Measurements from ENCODE around the gene MARCO. TPM values are rescaled to one million over a fixed set of nuclear protein-coding genes. Genes with fewer than 3 reads are reported as not detected.
"Not testable (repeated sequence)": the region's sequence is repeated elsewhere in the genome, so short reads cannot be mapped to it uniquely, and the experiment has no call there.

MARCO gene
- total RNA-seq, 2 experiments from 2014 or later: not detected

DNA sequence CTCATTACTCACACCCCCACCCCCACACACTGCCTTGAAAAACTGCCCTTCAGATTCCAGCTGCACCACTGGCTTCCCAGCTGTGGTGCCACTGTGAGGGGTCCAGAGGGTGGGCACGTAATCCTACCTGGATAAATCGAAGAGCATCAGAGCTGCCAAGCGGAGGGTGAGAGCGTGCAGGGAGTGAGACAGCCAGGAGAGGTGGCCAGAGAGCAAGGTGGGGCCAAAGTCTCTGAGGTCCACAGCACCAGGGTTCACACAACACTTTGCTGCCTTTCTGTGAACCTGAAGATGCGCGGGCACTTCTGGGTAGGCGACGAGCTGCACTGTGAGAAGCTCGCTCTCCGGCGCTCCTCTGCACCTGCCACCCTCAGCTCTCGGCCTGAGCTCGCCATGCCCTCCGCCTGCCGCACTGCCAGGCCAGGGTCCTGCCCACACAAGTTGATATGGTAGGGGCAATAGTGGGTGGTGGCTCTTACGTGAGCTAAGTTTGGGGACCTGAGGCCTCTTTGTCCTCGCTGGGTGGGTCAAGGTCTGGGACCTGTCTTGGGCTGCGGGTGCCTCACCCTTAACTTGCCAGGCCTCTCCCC, 83.9 kb downstream of the MARCO start:
- ChIA-PET CTCF (no interaction called here), POLR2A (no interaction called here)
- ATAC-seq: no peak
- Mint-ChIP-seq H3K9me3 (no peaks in the 10 kb centered on the region), H3K4me3 (no peak overlapping the region), H3K27ac (no peak overlapping the region), H3K4me1 (ENCODE audit: low read depth) (no peaks in the 10 kb centered on the region), H3K27me3 (no peaks in the 10 kb centered on the region), H3K36me3 (ENCODE audit: low read depth) (no peaks in the 10 kb centered on the region)
- no peak for DNase-seq
- intact Hi-C loops (cut with micrococcal nuclease): no loop called here
- TF ChIP-seq, protein P1, sequence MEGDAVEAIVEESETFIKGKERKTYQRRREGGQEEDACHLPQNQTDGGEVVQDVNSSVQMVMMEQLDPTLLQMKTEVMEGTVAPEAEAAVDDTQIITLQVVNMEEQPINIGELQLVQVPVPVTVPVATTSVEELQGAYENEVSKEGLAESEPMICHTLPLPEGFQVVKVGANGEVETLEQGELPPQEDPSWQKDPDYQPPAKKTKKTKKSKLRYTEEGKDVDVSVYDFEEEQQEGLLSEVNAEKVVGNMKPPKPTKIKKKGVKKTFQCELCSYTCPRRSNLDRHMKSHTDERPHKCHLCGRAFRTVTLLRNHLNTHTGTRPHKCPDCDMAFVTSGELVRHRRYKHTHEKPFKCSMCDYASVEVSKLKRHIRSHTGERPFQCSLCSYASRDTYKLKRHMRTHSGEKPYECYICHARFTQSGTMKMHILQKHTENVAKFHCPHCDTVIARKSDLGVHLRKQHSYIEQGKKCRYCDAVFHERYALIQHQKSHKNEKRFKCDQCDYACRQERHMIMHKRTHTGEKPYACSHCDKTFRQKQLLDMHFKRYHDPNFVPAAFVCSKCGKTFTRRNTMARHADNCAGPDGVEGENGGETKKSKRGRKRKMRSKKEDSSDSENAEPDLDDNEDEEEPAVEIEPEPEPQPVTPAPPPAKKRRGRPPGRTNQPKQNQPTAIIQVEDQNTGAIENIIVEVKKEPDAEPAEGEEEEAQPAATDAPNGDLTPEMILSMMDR (IDR thresholded peaks at IDR 0.05): no peak

DNA sequence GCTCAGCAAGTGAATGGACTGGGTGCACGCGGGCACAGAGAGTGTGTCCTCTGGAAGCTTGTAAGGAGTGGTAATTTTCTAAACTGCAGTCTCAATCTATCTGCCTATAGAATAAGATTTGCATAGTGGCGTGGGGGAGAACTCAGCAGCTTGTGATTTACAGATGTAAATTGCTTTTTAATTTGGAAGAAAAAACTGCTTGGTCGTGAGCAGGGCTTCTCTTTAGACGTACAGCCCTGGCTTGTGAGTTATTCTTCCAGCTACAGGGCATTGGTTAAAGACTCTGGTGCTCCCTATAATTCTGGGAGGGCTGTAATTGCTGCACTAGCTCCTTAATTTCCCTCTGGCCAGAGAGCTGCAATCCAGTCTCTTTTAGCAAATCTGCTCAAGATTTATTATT, 84.9 kb downstream of the MARCO start:
- H3K9me3 Mint-ChIP-seq: no peaks in the 10 kb centered on the region
- H3K36me3 Mint-ChIP-seq (ENCODE audit: low read depth): no peaks in the 10 kb centered on the region
- TF ChIP-seq, protein P1 (IDR thresholded peaks at IDR 0.05): no peak
- ChIA-PET CTCF (interaction anchor here (0.9 kb wide), 1 partner anchor 11 kb away, joined by 3 read pairs; no protein-coding TSS in a partner anchor), POLR2A (no interaction called here)
- no peaks in the 10 kb centered on the region for H3K4me1 Mint-ChIP-seq (ENCODE audit: low read depth)
- no peak overlapping the region for H3K27ac Mint-ChIP-seq
- peaks cover 1% of the 10 kb centered on the region for H3K27me3 Mint-ChIP-seq
- intact Hi-C loops (cut with micrococcal nuclease): no loop called here
- no peak overlapping the region for H3K4me3 Mint-ChIP-seq
- ATAC-seq: no peak
- no peak for DNase-seq

DNA sequence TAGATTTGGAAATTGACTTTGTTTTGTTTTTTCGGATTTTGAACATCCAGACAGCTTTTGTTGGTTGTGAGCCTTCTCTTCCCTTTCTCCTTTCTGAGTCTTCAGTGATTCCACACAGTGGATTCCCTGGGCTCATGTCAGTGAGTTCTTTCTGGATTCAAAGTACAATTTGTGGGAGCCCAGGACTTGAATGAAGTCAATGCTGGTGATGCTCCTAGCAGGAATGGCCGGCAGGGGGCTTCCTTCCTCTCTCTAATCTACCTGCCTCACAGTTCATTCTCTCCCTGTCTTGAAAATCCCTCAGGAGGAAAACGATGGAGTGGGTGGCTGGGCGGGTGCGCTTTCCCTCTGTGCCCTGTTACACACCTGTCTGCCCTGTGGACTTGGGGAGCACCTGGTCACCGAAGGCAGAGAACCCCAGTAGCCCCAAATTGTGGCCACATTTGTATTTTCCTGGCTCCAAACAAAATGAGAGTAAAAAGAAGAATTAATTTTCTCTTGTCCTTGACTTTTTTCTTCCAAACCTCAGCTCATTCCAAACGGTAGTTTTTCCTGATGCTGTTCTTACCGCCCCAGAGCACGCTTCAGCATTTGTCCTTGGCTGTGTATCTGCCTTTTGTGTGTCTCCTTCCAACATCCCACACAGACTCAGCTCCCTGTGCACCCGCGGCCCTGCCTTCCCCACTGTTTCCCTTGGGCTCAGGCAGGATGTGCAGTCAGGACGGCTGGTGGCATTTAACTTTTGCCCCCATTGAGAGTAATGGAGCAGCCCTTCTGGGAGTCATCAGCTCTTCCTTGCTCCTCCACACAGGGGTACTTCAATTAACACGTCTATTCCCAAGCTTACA, 86.6 kb downstream of the MARCO start:
- peak; percentile 25 for DNase-seq
- no peak for ATAC-seq
- CTCF ChIA-PET: interaction anchor here (1.3 kb wide), 1 partner anchor 22 kb away, joined by 3 read pairs; no protein-coding TSS in a partner anchor

DNA sequence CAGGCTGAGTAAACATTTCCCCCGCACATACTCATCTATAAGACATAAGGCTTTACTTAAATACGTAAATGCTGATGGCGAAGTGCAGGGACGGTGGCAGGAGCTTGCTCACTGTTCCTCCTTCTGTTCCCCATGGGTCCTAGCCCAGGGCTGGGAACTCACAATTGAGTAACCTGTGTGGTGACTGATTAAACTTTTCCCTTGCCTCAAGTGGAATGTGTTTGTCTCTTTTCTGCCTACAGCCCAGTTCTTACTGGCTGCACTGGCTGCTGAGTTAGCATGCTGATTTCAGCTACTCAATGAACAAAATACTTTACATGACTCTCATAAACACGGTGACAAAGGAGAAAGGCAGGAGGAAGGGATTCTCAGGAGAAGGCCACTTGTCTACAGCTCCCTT, 87.3 kb downstream of the MARCO start:
- DNase-seq: no peak
- no peaks in the 10 kb centered on the region for H3K4me1 Mint-ChIP-seq (ENCODE audit: low read depth)
- TF ChIP-seq, protein P1 (IDR thresholded peaks at IDR 0.05): no peak

More for the DNA sequence above, 86.6 kb downstream of the MARCO start:
- Mint-ChIP-seq H3K4me3 (no peak overlapping the region), H3K36me3 (ENCODE audit: low read depth) (no peaks in the 10 kb centered on the region), H3K4me1 (ENCODE audit: low read depth) (no peaks in the 10 kb centered on the region), H3K27ac (no peak overlapping the region), H3K27me3 (peaks cover 1% of the 10 kb centered on the region), H3K9me3 (peaks cover 2% of the 10 kb centered on the region)
- POLR2A ChIA-PET: no interaction called here
- intact Hi-C loops (cut with micrococcal nuclease): no loop called here
- TF ChIP-seq, protein P1 (IDR thresholded peaks at IDR 0.05): no peak

DNA sequence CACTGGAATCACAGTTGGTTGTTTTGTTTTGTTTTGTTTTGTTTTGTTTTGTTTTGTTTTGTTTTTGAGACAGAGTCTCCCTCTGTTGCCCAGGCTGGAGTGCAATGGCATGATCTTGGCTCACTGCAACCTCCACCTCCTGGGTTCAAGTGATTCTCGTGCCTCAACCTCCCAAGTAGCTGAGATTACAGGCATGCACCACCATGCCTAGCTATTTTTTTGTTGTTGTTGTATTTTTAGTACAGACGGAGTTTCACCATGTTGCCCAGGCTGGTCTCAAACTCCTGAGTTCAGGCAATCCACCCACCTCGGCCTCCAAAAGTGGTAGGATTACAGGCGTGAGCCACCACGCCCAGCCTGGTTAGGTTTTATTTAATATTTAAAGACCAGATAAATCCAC, 95.9 kb downstream of the MARCO start:
- H3K9me3 Mint-ChIP-seq; H3K4me1 Mint-ChIP-seq (ENCODE audit: low read depth); H3K27ac Mint-ChIP-seq; intact Hi-C loops (cut with micrococcal nuclease); ATAC-seq; CTCF ChIA-PET; H3K36me3 Mint-ChIP-seq (ENCODE audit: low read depth); DNase-seq; H3K4me3 Mint-ChIP-seq; H3K27me3 Mint-ChIP-seq; POLR2A ChIA-PET: not testable (repeated sequence)

More for the DNA sequence above, 87.3 kb downstream of the MARCO start:
- intact Hi-C loops (cut with micrococcal nuclease): no loop called here
- ChIA-PET CTCF (interaction anchor here (0.6 to 1.3 kb wide), 2 partner anchors 21 to 148 kb away, joined by 3 read pairs; no protein-coding TSS in a partner anchor), POLR2A (no interaction called here)
- Mint-ChIP-seq H3K27me3 (peaks cover 1% of the 10 kb centered on the region), H3K9me3 (peaks cover 2% of the 10 kb centered on the region), H3K36me3 (ENCODE audit: low read depth) (no peaks in the 10 kb centered on the region), H3K4me3 (no peak overlapping the region), H3K27ac (no peak overlapping the region)
- no peak for ATAC-seq

All from activated CD8-positive, alpha-beta T cell treated with anti-CD3 and anti-CD28 coated beads for 36 hours (primary cell).